ENCODE results near the gene ZNF316.
A peak's percentile ranks its signal among the peaks of the same experiment; 100 is the strongest.

The ZNF316 gene

DNA sequence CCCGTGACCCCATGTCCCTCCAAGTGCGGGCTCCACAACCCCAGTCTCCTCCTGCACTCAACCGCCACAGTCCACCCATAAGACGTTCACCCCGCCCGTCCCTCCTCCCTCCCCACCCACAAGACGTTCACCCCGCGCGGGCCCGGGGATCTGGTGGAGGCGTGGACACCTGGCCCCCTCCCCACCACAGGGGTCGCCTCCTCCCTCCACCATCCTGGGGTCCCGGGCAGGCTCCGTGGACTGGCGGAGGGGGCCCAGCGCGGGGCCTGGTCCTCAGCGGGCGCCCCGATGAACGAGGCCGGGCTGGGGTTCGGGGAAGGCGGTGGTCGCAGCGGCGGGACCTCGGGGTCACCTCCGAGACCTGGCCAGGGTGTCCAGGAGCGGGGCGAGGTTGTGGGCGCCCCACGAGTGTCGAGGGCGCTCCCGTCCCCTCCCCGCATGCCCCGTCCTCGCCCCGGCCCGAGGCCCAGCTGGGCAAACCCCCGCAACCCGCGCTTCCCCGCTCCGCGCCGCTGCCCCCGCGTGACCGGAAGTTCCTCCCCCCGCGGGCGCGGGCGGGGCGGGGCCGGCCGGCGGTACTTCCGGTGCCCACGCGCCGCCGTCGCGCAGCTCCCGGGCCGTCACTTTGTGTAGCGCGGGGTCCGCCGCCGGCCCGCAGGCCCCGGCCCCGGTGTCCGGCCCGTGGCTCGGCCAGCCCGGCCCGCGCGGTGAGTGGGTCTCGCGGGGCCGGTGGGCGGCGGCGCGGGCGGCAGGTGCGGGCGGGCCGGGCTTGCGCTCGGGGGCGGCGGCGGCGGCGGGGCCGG is at the start of gene ZNF316:
ZNF316 (plus strand) TSS at position 578 of the 803 bp plus-strand sequence. CDS start 5,092 bp downstream, outside the sequence.
- peak; percentile 82 for DNase-seq (ENCODE audit: low spot score)

DNA sequence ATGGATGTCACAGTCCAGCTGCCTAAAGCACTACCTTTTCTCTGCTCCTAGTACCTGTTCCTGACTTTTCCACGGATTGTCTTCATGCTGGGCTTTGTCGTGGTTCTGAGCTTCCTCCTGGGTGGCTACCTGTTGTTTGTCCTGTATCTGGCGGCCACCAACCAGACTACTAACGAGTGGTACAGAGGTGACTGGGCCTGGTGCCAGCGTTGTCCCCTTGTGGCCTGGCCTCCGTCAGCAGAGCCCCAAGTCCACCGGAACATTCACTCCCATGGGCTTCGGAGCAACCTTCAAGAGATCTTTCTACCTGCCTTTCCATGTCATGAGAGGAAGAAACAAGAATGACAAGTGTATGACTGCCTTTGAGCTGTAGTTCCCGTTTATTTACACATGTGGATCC is 48.6 kb upstream of the ZNF316 start:
- no peak for DNase-seq (ENCODE audit: low spot score)

GRCh38 chr7:6589151-6589828 is 47.8 kb upstream of the ZNF316 start:
- no peak for DNase-seq (ENCODE audit: low spot score)

DNA sequence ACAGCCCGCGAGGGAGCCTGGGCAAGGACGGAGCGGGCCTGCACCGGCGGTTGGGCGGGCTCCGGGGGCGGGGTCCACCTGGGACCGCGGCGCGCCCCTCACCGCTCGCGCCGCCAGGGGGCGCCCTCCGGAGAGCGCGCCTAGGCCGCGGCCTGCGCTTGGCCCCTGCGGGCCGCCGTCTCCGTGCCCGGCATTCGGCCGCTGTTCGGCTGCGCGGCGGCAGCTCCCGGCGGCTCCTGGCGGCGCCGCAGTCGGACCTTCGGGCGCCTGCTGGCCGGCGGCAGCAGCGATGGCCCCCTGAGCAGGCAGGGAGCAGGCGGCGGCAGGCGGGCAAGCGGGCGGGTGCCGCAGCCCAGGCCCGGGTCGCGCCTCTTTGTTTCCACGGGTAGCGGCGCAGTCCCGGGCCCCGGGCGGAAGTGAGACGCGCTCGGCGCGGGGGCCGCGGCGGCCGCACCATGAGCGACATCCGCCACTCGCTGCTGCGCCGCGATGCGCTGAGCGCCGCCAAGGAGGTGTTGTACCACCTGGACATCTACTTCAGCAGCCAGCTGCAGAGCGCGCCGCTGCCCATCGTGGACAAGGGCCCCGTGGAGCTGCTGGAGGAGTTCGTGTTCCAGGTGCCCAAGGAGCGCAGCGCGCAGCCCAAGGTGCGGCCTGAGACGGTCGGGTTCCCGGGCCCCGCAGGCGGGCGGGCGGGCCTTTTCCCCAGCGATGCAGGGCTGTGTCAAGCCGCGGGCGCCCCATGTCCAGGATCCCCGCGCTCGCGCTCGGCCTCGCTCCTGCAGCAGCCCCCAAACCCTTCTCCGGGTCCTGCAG is 47.1 kb upstream of the ZNF316 start, which contains the start of gene INTS15:
INTS15 (plus strand) TSS at position 193 of the 816 bp plus-strand sequence; CDS start at position 456, 263 bp downstream.
- DNase-seq (ENCODE audit: low spot score) = peak; percentile 81

- DNase-seq (ENCODE audit: low spot score) = peak; percentile 42
Observed at GRCh38 chr7:6590645-6591110, 46.4 kb upstream of the ZNF316 start.

GRCh38 chr7:6600093-6600492 is 37.0 kb upstream of the ZNF316 start:
- no peak for DNase-seq (ENCODE audit: low spot score)

DNA sequence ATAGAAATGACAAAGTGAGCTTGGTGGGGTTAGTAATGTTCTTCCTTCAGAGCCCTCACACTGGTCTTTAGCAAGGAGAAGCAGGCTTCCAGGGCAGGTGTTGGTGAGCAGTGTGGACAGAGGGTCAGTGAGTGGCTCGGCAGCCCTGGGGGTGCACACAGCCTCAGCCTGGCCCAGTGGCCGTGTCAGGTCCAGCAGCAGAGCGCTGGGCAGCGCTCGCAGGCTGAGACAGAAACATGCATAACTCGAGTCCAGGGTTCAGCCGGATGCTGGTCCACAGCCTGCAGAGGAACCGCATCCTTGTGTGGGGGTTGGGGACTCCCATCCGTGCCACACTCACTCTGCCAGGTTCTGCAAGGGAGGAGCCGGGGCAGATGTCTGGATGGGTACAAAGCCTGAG is 32.7 kb upstream of the ZNF316 start:
- no peak for DNase-seq (ENCODE audit: low spot score)

- no peak for DNase-seq (ENCODE audit: low spot score)
Observed at GRCh38 chr7:6606866-6607583, 30.1 kb upstream of the ZNF316 start.

DNA sequence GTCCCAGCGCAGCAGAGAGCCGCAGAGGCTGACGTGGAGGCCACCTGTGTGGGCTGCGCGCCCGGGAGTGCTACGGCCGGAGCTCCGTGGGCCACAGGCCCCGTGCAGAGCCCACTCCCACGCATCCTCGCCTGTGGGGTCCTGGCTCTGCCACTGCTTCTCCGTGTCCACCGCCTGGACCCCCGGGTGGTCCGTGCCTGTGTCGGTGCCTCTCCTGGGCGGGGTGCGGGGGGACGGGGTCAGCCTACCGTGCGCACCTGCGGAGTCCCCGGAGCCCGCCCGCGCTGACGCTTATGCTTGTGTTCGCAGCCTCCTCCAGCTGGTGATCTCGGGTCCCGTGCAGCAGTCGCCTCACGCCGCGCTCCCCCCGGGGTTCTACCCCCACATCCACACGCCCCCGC is 29.5 kb upstream of the ZNF316 start:
- DNase-seq (ENCODE audit: low spot score) = no peak

DNA sequence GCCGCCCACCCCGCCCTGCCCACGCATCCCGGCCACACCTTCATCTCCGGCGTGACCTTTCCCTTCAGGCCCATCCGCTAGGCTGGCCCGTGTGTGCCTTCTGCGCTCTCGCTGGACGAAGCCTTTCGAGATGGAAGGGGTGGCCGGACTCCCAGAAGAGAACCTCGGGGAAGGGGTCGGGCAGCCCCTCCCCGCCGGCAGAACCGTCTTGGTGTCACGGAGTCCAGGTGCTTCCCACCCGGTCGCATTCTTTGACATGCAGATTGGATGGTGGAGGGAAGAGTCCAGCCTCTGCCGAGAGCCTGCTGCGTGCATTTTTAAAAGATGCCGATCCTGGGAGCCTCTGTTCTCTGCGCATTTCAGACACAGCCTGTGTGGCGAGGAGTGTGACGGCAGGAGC is 29.0 kb upstream of the ZNF316 start:
- DNase-seq (ENCODE audit: low spot score) = no peak

DNA sequence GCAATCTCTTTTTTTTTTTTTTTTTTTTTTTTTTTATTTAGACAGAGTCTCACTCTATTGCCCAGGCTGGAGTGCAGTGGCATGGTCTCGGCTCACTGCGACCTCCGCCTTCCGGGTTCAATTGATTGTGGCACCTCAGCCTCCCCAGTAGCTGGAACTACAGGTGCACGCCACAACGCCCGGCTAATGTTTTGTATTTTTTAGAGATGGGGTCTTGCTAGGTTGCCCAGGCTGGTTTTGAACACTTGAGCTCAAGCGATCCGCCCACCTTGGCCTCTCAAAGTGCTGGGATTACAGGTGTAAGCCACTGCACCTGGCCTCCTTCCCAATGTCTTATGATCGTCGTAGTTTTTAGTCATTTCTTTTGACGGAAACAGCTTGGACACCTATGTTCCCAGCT is 28.3 kb upstream of the ZNF316 start:
- DNase-seq (ENCODE audit: low spot score) = no peak

GRCh38 chr7:6612819-6613218 is 24.3 kb upstream of the ZNF316 start:
- no peak for DNase-seq (ENCODE audit: low spot score)

DNA sequence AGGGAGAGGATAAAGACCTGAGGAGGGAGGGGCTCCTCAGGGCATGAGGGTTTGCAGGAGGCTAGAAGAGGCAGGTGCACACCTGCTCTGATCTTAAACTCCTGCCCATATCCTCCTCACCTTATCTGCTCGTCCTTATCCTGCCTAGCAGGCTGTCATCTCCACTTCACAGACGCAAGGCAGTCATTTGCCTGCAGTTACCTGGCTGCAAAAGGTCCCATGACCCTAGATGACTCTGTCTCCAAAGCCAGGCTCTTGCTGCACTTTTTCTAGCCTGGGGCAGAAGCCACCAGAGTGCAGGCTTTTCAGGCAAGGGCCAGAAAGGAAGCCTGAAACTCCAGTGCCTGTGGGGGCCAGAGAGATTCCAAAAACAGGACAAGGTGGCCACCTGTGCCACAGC is 23.4 kb upstream of the ZNF316 start:
- no peak for DNase-seq (ENCODE audit: low spot score)

DNA sequence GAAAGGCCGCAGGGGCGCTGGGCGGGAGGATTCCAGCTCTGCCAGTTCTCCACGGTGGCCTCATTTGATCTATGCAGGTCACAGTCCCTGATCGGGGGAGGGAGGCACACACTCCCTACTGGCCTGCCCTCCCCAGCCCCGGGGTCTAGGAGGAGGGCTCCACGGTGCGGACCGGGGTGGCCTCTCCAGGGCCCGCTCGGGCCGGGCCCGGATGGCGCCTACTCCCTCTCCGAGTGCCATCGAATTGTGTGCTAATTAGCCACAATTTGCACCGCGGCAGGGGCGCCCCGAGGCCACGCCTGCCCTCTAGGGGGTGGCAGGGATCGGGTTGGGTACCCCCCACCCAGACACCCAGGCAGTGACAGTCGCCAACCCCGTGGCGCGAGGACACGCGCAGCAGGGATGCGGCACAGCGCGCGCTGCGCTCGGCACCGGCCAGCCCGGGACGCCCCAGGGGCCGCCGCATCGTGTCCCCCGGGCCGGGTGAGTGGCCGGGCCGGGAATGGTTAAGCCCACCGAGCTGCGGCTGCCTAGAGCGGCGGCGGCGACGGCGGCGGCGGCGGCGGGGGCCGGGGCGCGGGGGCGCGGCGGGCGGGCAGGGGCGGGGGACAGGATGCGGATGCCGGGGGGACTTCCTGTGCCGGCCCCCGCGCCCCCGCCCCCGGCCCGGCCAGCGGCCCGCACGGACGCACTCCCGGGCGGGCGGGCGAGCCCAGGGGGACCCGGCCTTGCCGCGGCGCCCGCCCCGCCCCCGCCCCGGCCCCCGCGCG is 22.0 kb upstream of the ZNF316 start, which contains the start of gene ZNF853:
ZNF853 (plus strand) TSS at position 658 of the 770 bp plus-strand sequence. CDS start 565 bp downstream, outside the sequence.
- DNase-seq (ENCODE audit: low spot score) = no peak

DNA sequence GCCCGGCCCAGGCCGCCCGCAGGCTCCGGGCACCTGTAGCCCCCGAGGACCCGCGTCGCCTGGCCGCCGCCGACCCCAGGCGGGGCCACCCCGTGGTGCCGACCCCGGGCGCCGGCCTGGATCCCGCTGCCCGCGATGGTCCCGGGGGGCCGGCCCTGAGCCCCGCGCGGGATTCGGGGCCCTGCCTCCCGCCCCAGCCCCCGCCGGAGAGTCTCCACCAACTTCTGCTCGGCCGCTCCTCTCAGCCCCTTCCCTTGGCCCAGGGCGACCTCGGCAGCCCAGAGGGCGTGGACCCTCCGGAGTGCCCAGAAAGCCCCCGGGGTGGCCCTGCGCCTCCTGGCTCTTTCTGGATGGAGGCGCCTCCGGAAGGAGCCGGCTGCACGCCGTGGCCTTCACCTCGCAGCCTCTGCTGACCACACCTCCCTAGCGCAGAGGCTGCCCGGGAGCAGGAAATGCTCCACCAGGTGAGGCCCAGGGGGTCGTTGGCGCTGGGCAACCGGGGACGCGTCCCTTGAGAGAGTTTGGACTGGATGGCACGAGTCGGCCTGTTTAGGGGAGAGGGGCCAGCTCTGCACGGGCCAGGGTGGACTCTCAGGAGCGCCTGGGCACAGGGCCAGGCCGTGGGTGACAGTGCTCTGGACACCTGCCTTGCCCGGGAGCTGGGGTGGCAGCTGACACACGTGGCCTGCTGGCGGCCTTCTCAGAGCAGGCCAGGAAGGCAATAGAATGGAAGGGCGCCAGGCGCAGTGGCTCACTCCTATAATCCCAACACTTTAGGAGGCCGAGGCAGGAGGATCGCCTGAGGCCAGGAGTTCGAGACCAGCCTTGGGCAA is 21.2 kb upstream of the ZNF316 start:
- no peak for DNase-seq (ENCODE audit: low spot score)

GRCh38 chr7:6616854-6617643 is 20.1 kb upstream of the ZNF316 start:
- no peak for DNase-seq (ENCODE audit: low spot score)

DNA sequence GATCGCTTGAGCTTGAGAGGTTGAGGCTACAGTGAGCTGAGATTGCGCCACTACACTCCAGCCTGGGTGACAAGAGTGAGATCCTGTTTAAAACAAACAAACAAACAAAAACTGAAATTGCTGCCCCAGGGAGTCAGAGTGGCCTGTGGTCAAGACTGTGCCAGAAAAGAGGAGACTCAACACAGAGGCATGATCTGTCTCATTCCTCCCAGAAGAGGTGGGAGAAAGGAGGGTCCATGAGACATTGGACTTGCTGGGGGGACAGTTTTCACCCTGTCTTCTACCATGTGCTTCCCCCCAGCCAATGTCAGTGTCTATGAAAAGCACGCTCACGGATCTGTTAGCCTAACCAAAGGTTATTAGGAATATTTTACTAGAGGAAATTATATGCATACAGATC is 18.5 kb upstream of the ZNF316 start:
- no peak for DNase-seq (ENCODE audit: low spot score)

- DNase-seq (ENCODE audit: low spot score) = no peak
Observed at GRCh38 chr7:6619961-6620360, 17.2 kb upstream of the ZNF316 start.
